ENCODE data around the gene SHISA9.

DNA sequence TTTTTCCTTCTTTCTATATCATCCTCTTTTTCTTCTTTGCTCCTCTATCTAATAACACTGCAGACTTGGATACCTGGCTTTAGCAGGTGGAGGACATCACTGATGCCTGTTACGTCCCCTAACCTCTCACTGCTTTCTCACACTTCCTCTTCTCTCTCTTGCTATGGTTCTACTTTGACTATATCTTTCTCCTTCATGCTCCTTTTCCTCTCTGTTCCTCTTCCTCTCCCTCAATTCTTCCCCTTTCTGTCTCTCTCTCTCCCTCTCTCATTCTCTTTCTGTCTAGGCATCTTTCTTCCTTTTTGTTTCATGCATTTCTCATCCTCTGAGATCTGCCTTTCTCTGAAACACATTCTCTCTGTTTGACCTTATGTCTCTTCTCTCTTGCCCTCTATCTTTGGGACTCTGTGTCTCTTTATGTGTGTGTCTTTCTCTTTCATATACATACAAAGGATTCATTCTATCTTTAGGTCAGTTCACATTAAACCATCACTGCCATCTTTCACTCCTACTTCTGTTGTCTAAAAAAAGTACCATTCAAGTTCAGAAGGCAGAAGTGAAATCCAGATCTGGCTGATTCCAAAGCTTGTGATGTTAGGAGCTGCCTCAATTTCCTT, 353.7 kb downstream of the SHISA9 start:
- no peak for TF ChIP-seq ZNF70 (CRISPR knock-in tag; IDR thresholded peaks at IDR 0.05)
- TF ChIP-seq ESRRG (CRISPR knock-in tag; IDR thresholded peaks at IDR 0.05) = no peak
